Chondrocyte (in vitro differentiated cells): ENCODE data around the gene RGS19. TPM values are rescaled to one million over a fixed set of nuclear protein-coding genes. Genes with fewer than 3 reads are reported as not detected.
A peak's percentile ranks its signal among the peaks of the same experiment; 100 is the strongest.

ENCODE experiments used
- DNase-seq: peaks from one replicate; pipeline ENCODE4 v3.0.0; 2021; ENCODE audit warnings: mixed read lengths, low spot score
- H3K27ac Mint-ChIP-seq: one replicate; pipeline ENCODE4 v1.8.0; 2021; ENCODE audit warnings: mild to moderate bottlenecking, moderate library complexity, mixed read lengths; ENCODE audit not compliant: unreplicated experiment
- H3K27me3 Mint-ChIP-seq: 2 replicates; pipeline ENCODE4 v1.8.0; 2021; ENCODE audit warnings: low read depth, mixed read lengths
- H3K36me3 Mint-ChIP-seq: 2 replicates; pipeline ENCODE4 v1.8.0; 2021; ENCODE audit warnings: low read depth, mixed read lengths
- H3K4me1 Mint-ChIP-seq: 2 replicates; pipeline ENCODE4 v1.8.0; 2021; ENCODE audit warnings: low read depth, mild to moderate bottlenecking, mixed read lengths
- H3K4me3 Mint-ChIP-seq: one replicate; pipeline ENCODE4 v1.8.0; 2021; ENCODE audit warnings: mild to moderate bottlenecking, moderate library complexity, mixed read lengths; ENCODE audit not compliant: unreplicated experiment
- H3K9me3 Mint-ChIP-seq: 2 replicates; pipeline ENCODE4 v1.8.0; 2021; ENCODE audit warnings: low read depth, mixed read lengths
- total RNA-seq: library from RNA; stranded (reverse); gene quantifications from 3 replicates; pipeline ENCODE4 v1.2.1, GENCODE V29; 2021
- TF ChIP-seq, protein P1 (sequence below): fragments of 200-600 bp; sonication (generic); IDR thresholded peaks from 2 replicates; pipeline ENCODE4 v1.5.0; 2021; ENCODE audit warnings: antibody characterized with exemption, mild to moderate bottlenecking, moderate library complexity

RGS19 gene
- total RNA-seq, 1 donor from 2014 or later = 18.1 TPM

DNA sequence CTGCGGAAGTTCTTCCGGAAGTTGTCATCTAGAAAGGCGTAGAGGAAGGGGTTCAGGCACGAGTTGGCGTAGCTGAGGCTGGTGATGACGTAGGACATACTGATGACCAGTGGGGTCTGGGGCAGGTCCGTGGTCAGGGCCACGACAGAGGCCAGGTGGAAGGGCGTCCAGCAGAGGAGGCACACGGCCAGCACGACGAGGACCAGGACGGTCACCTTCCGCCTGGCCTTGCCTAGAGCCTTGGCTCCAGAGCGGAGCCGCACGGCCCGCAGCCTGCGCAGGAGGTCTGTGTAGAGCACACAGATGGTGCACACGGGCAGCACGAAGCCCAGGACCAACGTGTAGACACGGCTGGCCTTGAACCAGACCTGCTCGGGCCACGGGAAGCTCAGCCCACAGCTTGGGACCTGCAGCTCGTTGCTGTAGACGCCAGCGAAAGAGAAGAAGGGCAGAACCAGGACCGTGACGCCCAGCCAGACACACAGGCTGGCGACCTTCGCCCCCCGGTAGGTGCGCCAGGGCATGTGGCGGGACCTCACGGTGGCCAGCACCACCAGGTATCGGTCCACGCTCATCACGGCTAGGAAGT lies 26.6 kb upstream of the RGS19 start:
- no peak for DNase-seq
- H3K36me3 Mint-ChIP-seq = no peaks in the 10 kb centered on the region
- H3K4me1 Mint-ChIP-seq = peaks cover 3% of the 10 kb centered on the region
- H3K4me3 Mint-ChIP-seq = no peak overlapping the region
- no peak overlapping the region for H3K27ac Mint-ChIP-seq
- H3K9me3 Mint-ChIP-seq = no peaks in the 10 kb centered on the region
- TF ChIP-seq, protein P1, sequence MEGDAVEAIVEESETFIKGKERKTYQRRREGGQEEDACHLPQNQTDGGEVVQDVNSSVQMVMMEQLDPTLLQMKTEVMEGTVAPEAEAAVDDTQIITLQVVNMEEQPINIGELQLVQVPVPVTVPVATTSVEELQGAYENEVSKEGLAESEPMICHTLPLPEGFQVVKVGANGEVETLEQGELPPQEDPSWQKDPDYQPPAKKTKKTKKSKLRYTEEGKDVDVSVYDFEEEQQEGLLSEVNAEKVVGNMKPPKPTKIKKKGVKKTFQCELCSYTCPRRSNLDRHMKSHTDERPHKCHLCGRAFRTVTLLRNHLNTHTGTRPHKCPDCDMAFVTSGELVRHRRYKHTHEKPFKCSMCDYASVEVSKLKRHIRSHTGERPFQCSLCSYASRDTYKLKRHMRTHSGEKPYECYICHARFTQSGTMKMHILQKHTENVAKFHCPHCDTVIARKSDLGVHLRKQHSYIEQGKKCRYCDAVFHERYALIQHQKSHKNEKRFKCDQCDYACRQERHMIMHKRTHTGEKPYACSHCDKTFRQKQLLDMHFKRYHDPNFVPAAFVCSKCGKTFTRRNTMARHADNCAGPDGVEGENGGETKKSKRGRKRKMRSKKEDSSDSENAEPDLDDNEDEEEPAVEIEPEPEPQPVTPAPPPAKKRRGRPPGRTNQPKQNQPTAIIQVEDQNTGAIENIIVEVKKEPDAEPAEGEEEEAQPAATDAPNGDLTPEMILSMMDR = no peak
- H3K27me3 Mint-ChIP-seq = peaks cover 29% of the 10 kb centered on the region

DNA sequence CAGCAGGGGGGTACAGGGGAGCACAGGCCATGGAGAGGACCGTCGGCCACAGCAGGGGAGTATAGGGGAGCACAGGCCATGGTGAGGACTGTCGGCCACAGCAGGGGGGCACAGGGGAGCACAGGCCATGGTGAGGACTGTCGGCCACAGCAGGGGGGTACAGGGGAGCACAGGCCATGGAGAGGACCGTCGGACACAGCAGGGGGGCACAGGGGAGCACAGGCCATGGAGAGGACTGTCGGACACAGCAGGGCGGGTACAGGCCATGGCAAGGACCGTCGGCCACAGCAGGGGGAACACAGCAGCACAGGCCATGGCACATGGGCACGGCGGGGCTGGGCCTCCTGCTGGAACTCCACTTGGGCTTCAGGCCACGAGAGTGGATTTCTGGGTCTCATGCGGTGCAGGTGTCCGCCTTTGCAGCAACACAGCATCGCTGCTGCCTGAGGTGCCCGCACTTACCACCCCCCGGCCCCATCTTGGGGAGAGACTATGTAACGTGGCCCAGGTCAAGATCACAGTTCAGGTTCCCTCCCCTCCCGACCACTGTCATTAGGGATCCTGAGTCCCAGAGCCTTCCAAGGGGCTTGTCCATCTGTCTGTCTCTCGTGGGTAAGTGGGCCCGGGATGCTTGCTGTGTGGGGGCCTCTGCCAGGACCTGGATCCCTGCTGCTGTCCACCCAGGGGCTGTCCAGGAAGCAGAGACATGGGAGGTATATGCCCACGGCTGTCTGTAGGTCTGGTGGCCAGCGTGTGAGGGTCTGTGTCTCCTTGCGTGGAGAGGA lies 25.5 kb upstream of the RGS19 start:
- Mint-ChIP-seq H3K36me3 (no peaks in the 10 kb centered on the region), H3K27ac (no peak overlapping the region), H3K9me3 (no peaks in the 10 kb centered on the region), H3K27me3 (peaks cover 32% of the 10 kb centered on the region), H3K4me3 (no peak overlapping the region), H3K4me1 (peaks cover 3% of the 10 kb centered on the region)
- TF ChIP-seq, protein P1 = no peak
- DNase-seq = peak; percentile 84

DNA sequence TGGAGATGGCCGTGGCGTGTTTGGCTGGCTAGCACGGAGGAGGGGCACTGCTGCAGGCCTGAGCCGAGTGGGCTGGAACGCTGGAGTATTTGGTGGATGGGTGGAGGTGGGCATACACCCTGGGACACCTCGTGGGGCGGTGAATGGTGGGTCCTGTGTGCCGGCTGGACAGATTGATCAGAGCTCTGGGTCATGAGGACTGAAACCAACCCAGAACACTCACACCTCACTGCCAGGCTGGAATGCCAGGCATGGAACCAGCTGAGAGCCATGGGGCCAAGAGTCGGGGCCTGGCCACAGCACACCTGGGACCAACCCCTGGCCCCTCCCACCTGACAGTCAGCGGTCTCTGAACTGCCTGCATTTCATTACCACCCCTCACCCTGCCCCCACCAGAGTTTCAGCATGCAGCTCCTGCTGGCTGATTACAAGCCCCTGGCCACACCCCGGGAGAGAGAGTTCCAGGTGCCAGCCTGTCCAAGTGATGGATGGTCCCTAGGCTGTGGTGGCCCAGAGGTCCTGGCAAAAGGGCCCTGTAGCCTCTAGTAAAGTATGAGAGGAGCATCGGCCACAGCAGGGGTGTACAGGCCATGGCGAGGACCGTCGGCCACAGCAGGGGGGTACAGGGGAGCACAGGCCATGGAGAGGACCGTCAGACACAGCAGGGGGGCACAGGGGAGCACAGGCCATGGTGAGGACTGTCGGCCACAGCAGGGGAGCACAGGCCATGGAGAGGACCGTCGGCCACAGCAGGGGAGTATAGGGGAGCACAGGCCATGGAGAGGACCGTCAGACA lies 24.8 kb upstream of the RGS19 start:
- peak; percentile 71 for DNase-seq
- Mint-ChIP-seq H3K4me3 (no peak overlapping the region), H3K27me3 (peaks cover 32% of the 10 kb centered on the region), H3K9me3 (no peaks in the 10 kb centered on the region), H3K27ac (no peak overlapping the region), H3K36me3 (no peaks in the 10 kb centered on the region), H3K4me1 (peaks cover 3% of the 10 kb centered on the region)
- TF ChIP-seq, protein P1 = no peak

DNA sequence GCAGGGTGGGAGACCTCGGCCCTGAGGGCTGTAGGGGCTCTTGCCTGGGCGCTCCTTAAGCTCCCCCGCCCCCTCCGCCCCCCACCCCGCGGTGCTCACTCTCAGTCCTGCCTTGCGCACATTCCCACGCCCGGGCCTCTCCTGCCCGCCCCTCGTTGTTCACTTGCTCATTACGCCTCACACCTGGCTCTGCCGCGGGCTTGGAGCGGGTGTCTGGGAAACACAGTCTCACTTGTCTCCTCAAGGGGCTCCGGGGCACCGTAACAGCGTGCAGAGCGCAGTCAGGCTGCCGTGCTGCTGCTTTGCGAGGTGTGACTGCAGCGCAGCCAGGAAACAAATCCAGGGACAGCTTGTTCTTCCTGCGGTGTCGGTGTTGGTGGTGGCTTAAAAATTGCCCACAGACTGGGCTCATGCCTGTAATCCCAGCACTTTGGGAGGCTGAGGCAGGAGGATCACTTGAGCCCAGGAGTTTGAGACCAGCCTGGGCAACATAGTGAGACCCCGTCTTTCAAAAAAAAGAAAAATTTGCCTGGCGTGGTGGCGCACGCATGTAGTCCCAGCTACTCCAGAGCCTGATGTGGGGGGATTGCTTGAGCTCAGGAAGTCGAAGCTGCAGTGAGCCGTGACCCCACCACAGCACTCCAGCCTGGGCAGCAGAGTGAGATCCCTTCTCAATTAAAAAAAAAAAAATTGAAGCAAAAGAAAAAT lies 23.5 kb upstream of the RGS19 start:
- Mint-ChIP-seq H3K36me3 (no peaks in the 10 kb centered on the region), H3K27me3 (peaks cover 24% of the 10 kb centered on the region), H3K4me3 (peak overlapping the region; percentile 66), H3K4me1 (peaks cover 3% of the 10 kb centered on the region), H3K9me3 (no peaks in the 10 kb centered on the region), H3K27ac (no peak overlapping the region)
- TF ChIP-seq, protein P1 = no peak
- peak; percentile 86 for DNase-seq
